RWPE2 (cell line): ENCODE data around the gene LRP8.

ENCODE experiments used
- ATAC-seq: fragments of 200-7000 bp; cut with Tn5 transposase; 3 replicates; pipeline ENCODE4 v1.9.1; 2021; ENCODE audit warnings: low read depth
- DNase-seq: peaks from one replicate; pipeline ENCODE4 v3.0.0-alpha.2; 2020; ENCODE audit warnings: low spot score
- H3K27ac ChIP-seq: fragments of 450-650 bp; 2 replicates; pipeline ENCODE4 v1.5.1; 2017; ENCODE audit warnings: mild to moderate bottlenecking; ENCODE audit not compliant: poor library complexity, severe bottlenecking
- H3K27me3 ChIP-seq: fragments of 250-450 bp; sonication (Bioruptor Pico); 2 replicates; pipeline ENCODE4 v1.5.1; 2021; ENCODE audit warnings: mild to moderate bottlenecking, moderate library complexity; ENCODE audit not compliant: insufficient read depth, poor library complexity, severe bottlenecking
- H3K36me3 ChIP-seq: fragments of 250-450 bp; sonication (Bioruptor Pico); 2 replicates; pipeline ENCODE4 v1.5.1; 2020; ENCODE audit warnings: low read depth, mild to moderate bottlenecking, moderate library complexity
- H3K4me1 ChIP-seq: fragments of 250-450 bp; sonication (Bioruptor Pico); 2 replicates; pipeline ENCODE4 v1.5.1; 2021; ENCODE audit warnings: mild to moderate bottlenecking, moderate library complexity; ENCODE audit not compliant: insufficient read depth, poor library complexity, severe bottlenecking
- H3K4me3 ChIP-seq: fragments of 250-450 bp; sonication (Bioruptor Pico); 2 replicates; pipeline ENCODE4 v1.5.1; 2021; ENCODE audit warnings: mild to moderate bottlenecking, moderate library complexity; ENCODE audit not compliant: severe bottlenecking
- H3K9me3 ChIP-seq: fragments of 250-450 bp; sonication (Bioruptor Pico); 2 replicates; pipeline ENCODE4 v1.5.1; 2021; ENCODE audit warnings: mild to moderate bottlenecking, moderate library complexity; ENCODE audit not compliant: severe bottlenecking
- TF ChIP-seq, protein P1 (sequence below): fragments of 450-650 bp; IDR thresholded peaks from one replicate; pipeline ENCODE4 v1.5.1; 2017; ENCODE audit warnings: mild to moderate bottlenecking, moderate library complexity; ENCODE audit not compliant: poor library complexity, severe bottlenecking

LRP8 gene

DNA sequence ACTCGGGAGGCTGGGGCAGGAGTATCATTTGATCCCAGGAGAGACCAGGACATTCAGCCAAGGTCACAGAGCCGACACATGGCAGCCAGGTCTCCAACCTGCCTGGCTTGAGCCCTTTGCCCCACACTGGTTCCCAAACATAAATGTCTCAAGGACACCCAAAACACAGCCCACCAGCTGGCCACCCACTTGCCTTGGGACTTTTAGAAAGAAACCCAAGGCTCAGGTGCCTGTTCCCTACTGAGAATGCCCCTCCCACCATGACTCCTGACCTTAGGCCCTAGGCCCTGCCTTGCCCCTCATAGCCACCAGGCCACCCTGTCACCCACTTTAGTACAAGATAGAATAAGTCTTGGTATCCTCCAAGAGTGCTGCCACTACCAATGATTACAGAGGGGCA is 41.9 kb upstream of the LRP8 start:
- ATAC-seq (no peak), DNase-seq (peak; percentile 22)
- no peak overlapping the region for H3K27ac ChIP-seq
- no peaks in the 10 kb centered on the region for H3K9me3 ChIP-seq
- H3K36me3 ChIP-seq: no peaks in the 10 kb centered on the region
- TF ChIP-seq, protein P1, sequence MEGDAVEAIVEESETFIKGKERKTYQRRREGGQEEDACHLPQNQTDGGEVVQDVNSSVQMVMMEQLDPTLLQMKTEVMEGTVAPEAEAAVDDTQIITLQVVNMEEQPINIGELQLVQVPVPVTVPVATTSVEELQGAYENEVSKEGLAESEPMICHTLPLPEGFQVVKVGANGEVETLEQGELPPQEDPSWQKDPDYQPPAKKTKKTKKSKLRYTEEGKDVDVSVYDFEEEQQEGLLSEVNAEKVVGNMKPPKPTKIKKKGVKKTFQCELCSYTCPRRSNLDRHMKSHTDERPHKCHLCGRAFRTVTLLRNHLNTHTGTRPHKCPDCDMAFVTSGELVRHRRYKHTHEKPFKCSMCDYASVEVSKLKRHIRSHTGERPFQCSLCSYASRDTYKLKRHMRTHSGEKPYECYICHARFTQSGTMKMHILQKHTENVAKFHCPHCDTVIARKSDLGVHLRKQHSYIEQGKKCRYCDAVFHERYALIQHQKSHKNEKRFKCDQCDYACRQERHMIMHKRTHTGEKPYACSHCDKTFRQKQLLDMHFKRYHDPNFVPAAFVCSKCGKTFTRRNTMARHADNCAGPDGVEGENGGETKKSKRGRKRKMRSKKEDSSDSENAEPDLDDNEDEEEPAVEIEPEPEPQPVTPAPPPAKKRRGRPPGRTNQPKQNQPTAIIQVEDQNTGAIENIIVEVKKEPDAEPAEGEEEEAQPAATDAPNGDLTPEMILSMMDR: no peak
- H3K4me1 ChIP-seq: no peaks in the 10 kb centered on the region
- no peak overlapping the region for H3K4me3 ChIP-seq
- no peaks in the 10 kb centered on the region for H3K27me3 ChIP-seq

- H3K27ac ChIP-seq: no peak overlapping the region
- DNase-seq (peak; percentile 23), ATAC-seq (no peak)
- no peaks in the 10 kb centered on the region for H3K9me3 ChIP-seq
- H3K36me3 ChIP-seq: no peaks in the 10 kb centered on the region
- H3K27me3 ChIP-seq: no peaks in the 10 kb centered on the region
- H3K4me3 ChIP-seq: no peak overlapping the region
- no peaks in the 10 kb centered on the region for H3K4me1 ChIP-seq
- TF ChIP-seq, protein P1: no peak
These were observed 41.3 kb upstream of the LRP8 start for GRCh38 chr1:53369034-53369750.

DNA sequence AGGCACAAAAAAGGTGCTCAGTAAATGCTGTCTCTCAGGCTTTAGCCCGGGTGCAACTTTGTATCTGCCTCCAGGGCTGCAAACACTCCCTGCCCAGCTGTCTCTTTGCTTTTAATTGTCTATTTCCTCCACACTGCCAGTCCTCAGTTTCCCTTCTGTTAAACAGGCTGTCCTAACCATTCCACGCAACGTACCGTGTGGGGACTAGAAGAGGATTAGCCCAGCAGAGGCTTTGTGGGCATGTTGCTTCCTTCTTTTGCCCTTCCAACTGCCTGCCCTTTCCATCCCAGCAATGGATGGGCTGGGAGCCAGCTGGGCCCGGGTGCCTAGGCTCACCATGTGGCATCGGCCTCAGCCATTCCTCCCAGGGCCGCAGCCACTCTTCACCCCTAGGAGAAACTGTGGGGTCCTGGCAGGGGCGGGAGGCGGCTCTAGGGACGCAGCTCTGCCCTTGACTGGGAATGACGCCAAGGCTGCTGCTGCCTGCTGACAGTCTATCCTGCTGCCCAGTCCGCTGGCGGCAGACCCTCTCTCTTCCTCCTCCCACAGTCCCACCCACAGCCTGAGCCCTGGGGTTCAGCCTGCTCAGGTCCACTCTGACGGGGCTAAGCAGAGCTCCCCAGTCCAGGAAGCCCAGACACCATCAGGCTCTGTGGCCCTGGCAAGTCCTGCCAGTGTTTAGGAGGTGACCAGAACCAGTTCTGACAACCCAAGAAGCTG is 40.6 kb upstream of the LRP8 start:
- Histone ChIP-seq H3K27ac (no peak overlapping the region), H3K4me3 (no peak overlapping the region)
- TF ChIP-seq, protein P1: no peak

GRCh38 chr1:53367503-53368313 is 39.8 kb upstream of the LRP8 start:
- DNase-seq (peak; percentile 35), ATAC-seq (no peak)
- no peaks in the 10 kb centered on the region for H3K9me3 ChIP-seq
- H3K36me3 ChIP-seq: no peaks in the 10 kb centered on the region
- H3K4me3 ChIP-seq: no peak overlapping the region
- H3K4me1 ChIP-seq: no peaks in the 10 kb centered on the region
- no peak overlapping the region for H3K27ac ChIP-seq
- H3K27me3 ChIP-seq: no peaks in the 10 kb centered on the region
- TF ChIP-seq, protein P1: no peak

More for the DNA sequence above, 40.6 kb upstream of the LRP8 start:
- no peaks in the 10 kb centered on the region for H3K36me3 ChIP-seq
- peak; percentile 45 for DNase-seq
- H3K27me3 ChIP-seq: no peaks in the 10 kb centered on the region
- no peak for ATAC-seq
- no peaks in the 10 kb centered on the region for H3K4me1 ChIP-seq
- H3K9me3 ChIP-seq: no peaks in the 10 kb centered on the region
